GM12878 (cell line): Measurements from ENCODE around the gene TRERF1. TPM values are rescaled to one million over a fixed set of nuclear protein-coding genes. Genes with fewer than 3 reads are reported as not detected.

Experiments
- ATAC-seq: fragments of 200-7000 bp; cut with Tn5 transposase; 3 replicates; pipeline ENCODE4 v1.9.1; 2020; ENCODE audit warnings: mild to moderate bottlenecking, moderate library complexity
- BruUV-seq: library from RNA; stranded (reverse); fragments of 400-500 nt; replicated peaks from 2 replicates; lab custom pipeline; 2021; lab: Mats Ljungman, UMichigan
- CTCF ChIA-PET: fragments of 300-600 bp; sonication (Branson Sonifier 250); formaldehyde crosslinking; extraction: SDS; loops from one replicate; lab custom pipeline; 2021; ENCODE audit warnings: inconsistent platforms; lab: Yijun Ruan, JAX
- POLR2A ChIA-PET: fragments of 350-600 bp; formaldehyde crosslinking; extraction: SDS; loops from one replicate; lab custom pipeline; 2021; ENCODE audit warnings: inconsistent platforms; lab: Charles Lee
- RAD21 ChIA-PET: fragments of 300-600 bp; sonication (Branson Sonifier 250); formaldehyde crosslinking; loops from one replicate; lab custom pipeline; 2023; ENCODE audit warnings: antibody characterized with exemption; ENCODE audit not compliant: unreplicated experiment; lab: Charles Lee
- SMC1A ChIA-PET: fragments of 300-600 bp; sonication (Branson Sonifier 250); formaldehyde crosslinking; loops from one replicate; lab custom pipeline; 2023; ENCODE audit not compliant: unreplicated experiment, uncharacterized antibody; lab: Charles Lee
- DNase-seq: peaks from one replicate; pipeline ENCODE4 v3.0.0-alpha.2; 2011; ENCODE audit warnings: low read depth, low spot score
- FAIRE-seq: peaks from 3 replicates; lab custom pipeline; 2011; peaks lifted over from hg19 to GRCh38; lab: Jason Lieb, UNC
- H2AFZ ChIP-seq: 2 replicates; pipeline ENCODE4 v1.6.0; 2011; ENCODE audit warnings: low read depth, low read length, control low read depth; ENCODE audit not compliant: control insufficient read depth
- H3K27ac ChIP-seq: 2 replicates; pipeline ENCODE4 v1.5.1; 2011; ENCODE audit warnings: control low read depth; ENCODE audit not compliant: control insufficient read depth, insufficient read depth
- H3K27me3 ChIP-seq, 2 experiments: replicated peaks in 1 of 2; 2 replicates each; pipeline versions ENCODE4 v1.6.0 to v1.6.1; 2011; ENCODE audit warnings: low read length in 1 of 2; ENCODE audit not compliant: control insufficient read depth in 2 of 2, insufficient read depth in 2 of 2
- H3K36me3 ChIP-seq, 2 experiments: 2 replicates each; pipeline ENCODE4 v1.5.1; 2011; ENCODE audit warnings: low read length in 1 of 2; ENCODE audit not compliant: control insufficient read depth in 2 of 2, insufficient read depth in 2 of 2
- H3K4me1 ChIP-seq: 2 replicates; pipeline ENCODE4 v1.6.1; 2011; ENCODE audit warnings: mild to moderate bottlenecking, low read length, moderate library complexity, mixed read lengths; ENCODE audit not compliant: control insufficient read depth, insufficient read depth
- H3K4me2 ChIP-seq: 2 replicates; pipeline ENCODE4 v1.6.0; 2011; ENCODE audit warnings: control low read depth; ENCODE audit not compliant: control insufficient read depth, insufficient read depth
- H3K4me3 ChIP-seq: fragments of 200-600 bp; sonication (generic); 2 replicates; pipeline ENCODE4 v1.5.1; 2016
- H3K79me2 ChIP-seq: 2 replicates; pipeline ENCODE4 v1.6.0; 2011; ENCODE audit warnings: low read length; ENCODE audit not compliant: control insufficient read depth, insufficient read depth
- H3K9ac ChIP-seq: 2 replicates; pipeline ENCODE4 v1.8.0; 2011; ENCODE audit warnings: low read length, control low read depth, mixed read lengths; ENCODE audit not compliant: control insufficient read depth, insufficient read depth
- H3K9me3 ChIP-seq: replicated peaks from 3 replicates; pipeline ENCODE4 v1.5.1; 2011; ENCODE audit warnings: mild to moderate bottlenecking, low read length; ENCODE audit not compliant: control insufficient read depth, insufficient read depth
- H4K20me1 ChIP-seq: 2 replicates; pipeline ENCODE4 v1.6.0; 2011; ENCODE audit not compliant: control insufficient read depth, insufficient read depth
- BACH1 ChIP-seq: fragments of 450-650 bp; IDR thresholded peaks from 2 replicates; pipeline ENCODE4 v1.6.1; 2017; ENCODE audit warnings: mild to moderate bottlenecking, borderline replicate concordance
- CREM ChIP-seq: IDR thresholded peaks from 2 replicates; pipeline ENCODE4 v1.6.1; 2014; ENCODE audit warnings: antibody characterized with exemption, low read depth
- ESRRA ChIP-seq: IDR thresholded peaks from 2 replicates; pipeline ENCODE4 v1.6.1; 2012; ENCODE audit warnings: mild to moderate bottlenecking, low read length, improper control_type of control experiment
- GATAD2B ChIP-seq: fragments of 450-650 bp; conservative IDR thresholded peaks from 2 replicates; pipeline ENCODE4 v1.6.1; 2017; ENCODE audit warnings: low read depth, mild to moderate bottlenecking, moderate library complexity
- NFIC ChIP-seq: IDR thresholded peaks from 2 replicates; pipeline ENCODE4 v1.6.1; 2012; ENCODE audit warnings: low read depth, mild to moderate bottlenecking, inconsistent platforms, low read length, moderate library complexity
- PAX8 ChIP-seq: fragments of 450-650 bp; IDR thresholded peaks from 2 replicates; pipeline ENCODE4 v1.6.1; 2017; ENCODE audit warnings: mild to moderate bottlenecking, moderate library complexity
- POLR2AphosphoS5 ChIP-seq: IDR thresholded peaks from 2 replicates; pipeline ENCODE4 v1.6.1; 2011; ENCODE audit warnings: mild to moderate bottlenecking, low read length, inconsistent platforms
- RAD21 ChIP-seq: IDR thresholded peaks from 2 replicates; pipeline ENCODE4 v1.6.1; 2011; ENCODE audit warnings: mild to moderate bottlenecking, low read depth, low read length, moderate library complexity; ENCODE audit not compliant: insufficient read depth
- RUNX3 ChIP-seq: IDR thresholded peaks from 2 replicates; pipeline ENCODE4 v1.6.1; 2012; ENCODE audit warnings: low read length, inconsistent platforms
- SPI1 ChIP-seq: IDR thresholded peaks from 2 replicates; pipeline ENCODE4 v1.6.1; 2011; ENCODE audit warnings: low read depth, mild to moderate bottlenecking, low read length, moderate library complexity, borderline replicate concordance; ENCODE audit not compliant: insufficient read depth
- SREBF2 ChIP-seq: IDR thresholded peaks from 2 replicates; pipeline ENCODE4 v1.6.1; 2012; ENCODE audit warnings: mild to moderate bottlenecking, low read length
- STAT3 ChIP-seq: IDR thresholded peaks from 2 replicates; pipeline ENCODE4 v1.6.1; 2011; ENCODE audit warnings: low read depth, low read length, improper control_type of control experiment
- YY1 ChIP-seq: IDR thresholded peaks from 2 replicates; pipeline ENCODE4 v1.6.1; 2011; ENCODE audit warnings: low read depth, mild to moderate bottlenecking, low read length
- ZZZ3 ChIP-seq: IDR thresholded peaks from 2 replicates; pipeline ENCODE4 v1.6.1; 2011; ENCODE audit warnings: low read depth; ENCODE audit not compliant: control insufficient read depth, insufficient read length
- WGBS: methylation state at CpG from one replicate; pipeline ENCODE4 v1.1.6; 2016; ENCODE audit warnings: low lambda C conversion rate; ENCODE audit not compliant: insufficient replicate concordance, insufficient coverage; ENCODE audit errors: missing lambda C conversion rate; 5-methylcytosine and 5-hydroxymethylcytosine counted together
- in situ Hi-C: fragments of 300-500 bp; cut with MboI; formaldehyde crosslinking; loops from 9 replicates; pipeline ENCODE4 v1.14.3; 2018; ENCODE audit warnings: mixed read lengths
- intact Hi-C: fragments of 100-400 bp; cut with micrococcal nuclease; formaldehyde crosslinking; loops from one replicate; pipeline ENCODE4 v1.14.2; 2022; ENCODE audit not compliant: unreplicated experiment
- polyA plus RNA-seq, 11 experiments: library from polyadenylated mRNA; depleted of rRNA in 4 of 11; unstranded in 6 of 11; stranded (reverse) in 5 of 11; fragments of >200 nt; fragmentation: Nextera tagmentation in 4 of 11; fragmentation: Illumina TruSeq in 1 of 11; extraction: Ambion mirVana in 4 of 11; extraction: Trizol in 1 of 11; gene quantifications; 1 replicate in 1 of 11; 2 replicates in 10 of 11; pipeline versions ENCODE4 v1.2.1 to v1.2.3, GENCODE V29; 2011 to 2016; ENCODE audit warnings: inconsistent platforms in 2 of 11, missing spikeins in 2 of 11, low read depth in 1 of 11
- total RNA-seq, 4 experiments: library from RNA; depleted of rRNA in 3 of 4; stranded (reverse); fragments of >200 nt in 3 of 4; fragmentation: Illumina TruSeq in 1 of 4; extraction: Trizol in 1 of 4; gene quantifications; 2 replicates each; pipeline versions ENCODE4 v1.2.1 to v1.2.3, GENCODE V29; 2013 to 2021
- TF ChIP-seq, protein P1 (sequence below): fragments of 150-350 bp; IDR thresholded peaks from 2 replicates; pipeline ENCODE4 v1.6.1; 2016; ENCODE audit warnings: low read depth, low read length

Gene TRERF1
- total and polyA plus RNA-seq, 10 of the 15 experiments (the other 5 are each of a cell fraction or from before 2014, with no cell fraction given): 2.2 to 19.4 (median 7.2) TPM

DNA sequence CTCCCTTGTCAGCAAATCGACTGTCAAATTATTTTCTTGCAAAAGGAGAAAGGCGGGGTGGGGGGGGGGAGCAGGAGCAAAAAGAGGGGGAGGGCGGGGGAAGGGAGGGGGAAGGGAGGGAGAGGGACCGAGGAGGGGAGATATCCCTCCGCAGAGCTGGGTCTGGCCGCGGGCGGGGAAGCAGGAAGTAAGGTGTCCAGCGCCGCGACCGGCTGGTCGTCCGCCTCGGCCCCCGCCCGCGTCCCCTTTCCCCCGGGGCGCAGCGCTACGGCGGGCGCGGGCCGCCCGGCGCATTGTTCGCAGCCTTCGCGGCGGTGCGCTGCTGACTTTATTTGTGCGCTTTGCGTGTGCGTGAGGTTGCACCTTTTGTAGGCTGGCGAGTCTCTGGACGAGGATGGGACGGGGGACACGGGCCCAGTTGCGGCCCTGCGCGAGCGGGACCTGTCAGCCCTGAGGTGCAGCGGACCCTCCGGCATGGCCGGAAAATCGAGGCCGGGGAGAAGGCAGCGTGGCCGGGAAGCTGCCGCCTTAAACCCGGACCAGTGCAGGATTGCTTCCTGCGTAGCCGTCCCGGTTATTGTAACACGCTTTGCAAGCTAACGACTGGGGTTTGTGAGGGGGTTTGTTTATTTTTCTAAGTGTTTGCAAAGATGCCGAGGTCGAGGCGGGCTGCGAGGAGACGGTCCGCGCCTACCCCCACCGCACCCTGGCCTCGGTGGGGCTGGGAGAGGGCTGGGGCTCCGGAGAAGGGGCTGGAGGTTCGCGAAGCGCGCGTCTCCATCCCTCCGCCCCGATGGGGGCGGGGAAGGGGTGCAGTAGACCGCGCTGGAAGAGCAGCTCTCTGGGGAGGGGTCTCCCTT lies 675 bp upstream of the TRERF1 start (continued):
- no peak for TF ChIP-seq ZZZ3
- peak; percentile 2; the same call in 1 of the 2 replicates for TF ChIP-seq POLR2AphosphoS5
- peak; percentile 75; the same call in 1 of the 2 replicates for TF ChIP-seq BACH1
- TF ChIP-seq STAT3: no peak
- no peak for TF ChIP-seq SREBF2
- no peak for TF ChIP-seq SPI1
- TF ChIP-seq GATAD2B: peak; percentile 89

DNA sequence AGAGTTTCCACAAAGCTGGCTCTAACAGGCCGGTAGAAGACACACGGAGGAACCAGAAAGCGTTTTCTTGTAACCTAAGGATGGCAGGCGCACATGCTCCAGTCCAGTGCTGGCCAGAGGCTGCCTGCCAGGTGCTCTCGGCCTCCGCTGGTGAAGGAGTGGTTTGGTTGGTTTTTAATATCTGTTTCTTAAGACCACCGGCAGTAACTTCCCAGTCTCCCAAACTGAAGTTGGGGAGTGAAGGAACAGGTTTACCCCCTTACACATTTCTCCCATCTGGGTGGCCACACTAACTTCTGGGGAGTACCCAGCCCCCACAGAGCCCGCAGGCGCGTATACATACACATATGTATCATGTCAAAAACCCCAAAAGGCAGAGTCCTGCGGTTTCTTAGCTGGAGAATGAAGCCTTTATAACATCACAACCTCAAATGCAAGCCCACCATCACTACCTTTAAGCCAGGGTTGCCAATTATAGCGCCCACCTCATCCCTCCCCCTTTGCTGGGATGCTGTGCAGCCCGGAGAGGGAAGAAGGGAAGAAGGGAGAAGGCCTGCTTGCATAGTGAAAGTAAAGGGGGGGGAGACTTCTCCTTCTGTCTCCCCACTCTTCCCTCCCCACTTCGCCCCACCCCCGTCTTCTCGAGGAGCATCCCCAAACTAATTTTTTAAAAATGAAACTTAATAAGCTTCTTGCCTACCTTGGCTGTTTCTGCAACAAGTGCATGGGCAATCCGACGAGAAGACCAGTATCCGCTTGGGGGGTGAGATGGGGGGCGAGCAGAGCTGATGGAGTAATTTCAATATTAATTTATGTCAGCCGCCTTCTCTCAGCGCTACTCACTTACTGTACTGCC lies 1.0 kb downstream of the TRERF1 start:
- peak overlapping the region; percentile 48 for H3K27ac ChIP-seq
- TSS peak; percentile 61 for BruUV-seq
- peaks cover 35% of the 10 kb centered on the region for H3K79me2 ChIP-seq
- CTCF ChIA-PET: interaction anchor here (1.0 to 4.0 kb wide), 3 partner anchors 55 to 97 kb away, joined by 6 to 29 read pairs (median 14); no protein-coding TSS in a partner anchor
- 1% methylated on average over 22 of the region's 22 CpGs for WGBS
- RAD21 ChIA-PET: interaction anchor here (0.6 to 5.6 kb wide), 18 partner anchors 9 to 181 kb away, joined by 3 to 31 read pairs (median 6); partner anchors contain the start of gene UBR2
- peak overlapping the region; percentile 64 for H3K9ac ChIP-seq
- no peaks in the 10 kb centered on the region for H3K36me3 ChIP-seq
- SMC1A ChIA-PET: interaction anchor here (0.7 to 3.9 kb wide), 12 partner anchors 10 to 97 kb away, joined by 3 to 23 read pairs (median 5); no protein-coding TSS in a partner anchor
- POLR2A ChIA-PET: interaction anchor here (0.6 to 1.8 kb wide), 10 partner anchors 9 to 97 kb away, joined by 3 to 10 read pairs (median 4); no protein-coding TSS in a partner anchor
- no peak for FAIRE-seq
- H3K27me3 ChIP-seq: no peaks in the 10 kb centered on the region
- H4K20me1 ChIP-seq: no peaks in the 10 kb centered on the region
- in situ Hi-C loops (no loop called here), intact Hi-C loops (loop anchor here (5.0 kb wide), 1 partner anchor 83 kb away; no protein-coding TSS in a partner anchor)
- H3K4me2 ChIP-seq: peak overlapping the region; percentile 85
- TF ChIP-seq, protein P1, sequence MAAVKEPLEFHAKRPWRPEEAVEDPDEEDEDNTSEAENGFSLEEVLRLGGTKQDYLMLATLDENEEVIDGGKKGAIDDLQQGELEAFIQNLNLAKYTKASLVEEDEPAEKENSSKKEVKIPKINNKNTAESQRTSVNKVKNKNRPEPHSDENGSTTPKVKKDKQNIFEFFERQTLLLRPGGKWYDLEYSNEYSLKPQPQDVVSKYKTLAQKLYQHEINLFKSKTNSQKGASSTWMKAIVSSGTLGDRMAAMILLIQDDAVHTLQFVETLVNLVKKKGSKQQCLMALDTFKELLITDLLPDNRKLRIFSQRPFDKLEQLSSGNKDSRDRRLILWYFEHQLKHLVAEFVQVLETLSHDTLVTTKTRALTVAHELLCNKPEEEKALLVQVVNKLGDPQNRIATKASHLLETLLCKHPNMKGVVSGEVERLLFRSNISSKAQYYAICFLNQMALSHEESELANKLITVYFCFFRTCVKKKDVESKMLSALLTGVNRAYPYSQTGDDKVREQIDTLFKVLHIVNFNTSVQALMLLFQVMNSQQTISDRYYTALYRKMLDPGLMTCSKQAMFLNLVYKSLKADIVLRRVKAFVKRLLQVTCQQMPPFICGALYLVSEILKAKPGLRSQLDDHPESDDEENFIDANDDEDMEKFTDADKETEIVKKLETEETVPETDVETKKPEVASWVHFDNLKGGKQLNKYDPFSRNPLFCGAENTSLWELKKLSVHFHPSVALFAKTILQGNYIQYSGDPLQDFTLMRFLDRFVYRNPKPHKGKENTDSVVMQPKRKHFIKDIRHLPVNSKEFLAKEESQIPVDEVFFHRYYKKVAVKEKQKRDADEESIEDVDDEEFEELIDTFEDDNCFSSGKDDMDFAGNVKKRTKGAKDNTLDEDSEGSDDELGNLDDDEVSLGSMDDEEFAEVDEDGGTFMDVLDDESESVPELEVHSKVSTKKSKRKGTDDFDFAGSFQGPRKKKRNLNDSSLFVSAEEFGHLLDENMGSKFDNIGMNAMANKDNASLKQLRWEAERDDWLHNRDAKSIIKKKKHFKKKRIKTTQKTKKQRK: no peak
- TF ChIP-seq BACH1 (no peak), RUNX3 (peak; percentile 72), NFIC (no peak), RAD21 (0 out of 2 replicates have a peak, but pooled peaks have one; percentile 1), YY1 (0 out of 2 replicates have a peak, but pooled peaks have one; percentile 35), ESRRA (no peak), CREM (no peak), PAX8 (no peak)
- no peak for DNase-seq
- peak overlapping the region; percentile 70 for H2AFZ ChIP-seq
- H3K9me3 ChIP-seq: no peaks in the 10 kb centered on the region
- H3K4me1 ChIP-seq: peaks cover 12% of the 10 kb centered on the region
- peak; percentile 2; the same call in 2 of the 3 replicates for ATAC-seq
- H3K4me3 ChIP-seq: peak overlapping the region; percentile 88
